H1 (cell line): ENCODE measurements around the gene AMOT.

ENCODE experiments used
- ASH2L ChIP-seq: fragments of 200-600, 300-600 bp; sonication (generic); IDR thresholded peaks from one replicate; pipeline ENCODE4 v1.7.1; 2017; ENCODE audit warnings: low read length
- CBX8 ChIP-seq: fragments of 300-800, 300-1000 bp; sonication (generic); IDR thresholded peaks from 2 replicates; pipeline ENCODE4 v1.7.1; 2016; ENCODE audit warnings: low read depth, low read length, borderline replicate concordance
- CTCF ChIP-seq, 3 experiments: IDR thresholded peaks; 1 replicate in 2 of 3; 2 replicates in 1 of 3; pipeline versions ENCODE4 v1.5.1 to v1.6.1; 2011; ENCODE audit warnings: low read length in 3 of 3, mild to moderate bottlenecking in 3 of 3, inconsistent platforms in 2 of 3, low read depth in 1 of 3, moderate library complexity in 1 of 3; ENCODE audit not compliant: insufficient read depth in 1 of 3; ENCODE audit errors: control extremely low read depth in 1 of 3
- EP300 ChIP-seq, 2 experiments: IDR thresholded peaks; 1 replicate in 1 of 2; 2 replicates in 1 of 2; pipeline ENCODE4 v1.6.1; 2011 to 2012; ENCODE audit warnings: low read depth in 2 of 2, low read length in 2 of 2, mild to moderate bottlenecking in 2 of 2, borderline replicate concordance in 1 of 2, inconsistent platforms in 1 of 2, moderate library complexity in 1 of 2
- EZH2 ChIP-seq: fragments of 200-600 bp; sonication (generic); IDR thresholded peaks from 2 replicates; pipeline ENCODE4 v1.7.1; 2012; ENCODE audit warnings: low read depth, mild to moderate bottlenecking, moderate library complexity, low read length, inconsistent platforms; ENCODE audit not compliant: severe bottlenecking
- KDM1A ChIP-seq: fragments of 200-600, 300-600 bp; sonication (generic); IDR thresholded peaks from 2 replicates; pipeline ENCODE4 v1.7.1; 2016; ENCODE audit warnings: mild to moderate bottlenecking, low read length, borderline replicate concordance
- POLR2A ChIP-seq, 2 experiments: IDR thresholded peaks; 1 replicate in 1 of 2; 2 replicates in 1 of 2; pipeline ENCODE4 v1.6.1; 2011; ENCODE audit warnings: low read depth in 2 of 2, low read length in 2 of 2, mild to moderate bottlenecking in 2 of 2; ENCODE audit errors: control extremely low read depth in 1 of 2
- POLR2AphosphoS5 ChIP-seq: IDR thresholded peaks from 2 replicates; pipeline ENCODE4 v1.6.1; 2011; ENCODE audit warnings: low read depth, low read length
- POU5F1 ChIP-seq: IDR thresholded peaks from 2 replicates; pipeline ENCODE4 v1.6.1; 2011; ENCODE audit warnings: low read depth, mild to moderate bottlenecking, low read length, moderate library complexity
- RFX5 ChIP-seq: IDR thresholded peaks from 2 replicates; pipeline ENCODE4 v1.6.1; 2011; ENCODE audit warnings: low read depth, low read length, improper control_type of control experiment, borderline replicate concordance
- SRF ChIP-seq: IDR thresholded peaks from 2 replicates; pipeline ENCODE4 v1.6.1; 2011; ENCODE audit warnings: mild to moderate bottlenecking, low read depth, low read length, moderate library complexity
- YY1 ChIP-seq: IDR thresholded peaks from 2 replicates; pipeline ENCODE4 v1.6.1; 2011; ENCODE audit warnings: low read depth, mild to moderate bottlenecking, low read length

DNA sequence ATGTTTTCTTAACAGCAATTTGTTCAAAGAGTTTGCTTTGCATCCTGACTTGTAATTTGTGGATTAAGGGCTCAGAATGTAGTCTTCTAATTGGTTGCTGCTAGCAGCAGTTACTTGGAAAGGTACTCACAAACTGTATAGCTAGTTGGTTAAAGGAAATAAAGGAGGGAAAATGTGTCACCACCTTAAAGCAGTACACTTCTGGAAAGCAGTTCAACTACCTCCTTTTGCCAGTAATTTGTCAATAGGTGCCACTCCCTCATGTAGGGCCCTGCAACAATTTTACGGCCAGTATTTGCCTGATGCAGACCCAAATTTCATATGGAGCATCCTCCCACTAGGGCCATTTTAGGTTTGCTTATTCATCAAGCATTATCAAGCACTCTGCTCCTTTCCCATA lies 20.8 kb downstream of the AMOT start:
- TF ChIP-seq RFX5 (no peak), CTCF (IDR thresholded peaks at IDR 0.05; ENCODE audit: control extremely low read depth in 1 of 3, insufficient read depth in 1 of 3, low read depth in 1 of 3, low read length in 3 of 3) (no peak), POLR2A (IDR thresholded peaks at IDR 0.05; ENCODE audit: control extremely low read depth in 1 of 2, low read depth in 2 of 2, low read length in 2 of 2) (no peak), EP300 (IDR thresholded peaks at IDR 0.05; ENCODE audit: borderline replicate concordance in 1 of 2, low read depth in 2 of 2, low read length in 2 of 2) (no peak), YY1 (no peak), POLR2AphosphoS5 (no peak), EZH2 (no peak), CBX8 (no peak), POU5F1 (no peak), SRF (no peak), KDM1A (no peak), ASH2L (no peak)
